Adrenal gland (tissue), 5 donors: ENCODE data around the gene ATP11A.

Experiments used
- CTCF ChIP-seq, 6 experiments: fragments of 450-650 bp in 4 of 6; fragments of 200-600 bp in 2 of 6; sonication (generic) in 1 of 6; IDR thresholded peaks; 1 replicate in 5 of 6; 2 replicates in 1 of 6; pipeline versions ENCODE4 v1.5.1 to v1.8.0; 2016 to 2021; ENCODE audit warnings: antibody characterized with exemption in 6 of 6, mild to moderate bottlenecking in 2 of 6, moderate library complexity in 1 of 6
- POLR2A ChIP-seq, 2 donors: fragments of 450-650 bp; IDR thresholded peaks; one replicate each; pipeline ENCODE4 v1.6.1; 2017; ENCODE audit warnings: antibody characterized with exemption in 2 of 2, mild to moderate bottlenecking in 2 of 2, moderate library complexity in 1 of 2
- donor health status: DM: no; HTN: no; CAD: no.

GRCh38 chr13:112738606-112739005, 48.8 kb downstream of the ATP11A start:
- TF ChIP-seq CTCF (IDR thresholded peaks at IDR 0.05) = no peak
- no peak for TF ChIP-seq POLR2A (IDR thresholded peaks at IDR 0.05)
